Hindlimb muscle (tissue), 1 donor: ENCODE measurements around the gene LARGE1. TPM values are rescaled to one million over a fixed set of nuclear protein-coding genes. Genes with fewer than 3 reads are reported as not detected.
"Not testable (repeated sequence)": the region's sequence is repeated elsewhere in the genome, so short reads cannot be mapped to it uniquely, and the experiment has no call there.

Experiments
- DNase-seq: peaks from one replicate; pipeline ENCODE4 v3.0.0-alpha.2; 2013
- polyA plus RNA-seq: library from polyadenylated mRNA; unstranded; fragments of 120-200 nt; gene quantifications from one replicate; pipeline ENCODE4 v1.2.1, GENCODE V29; 2013; ENCODE audit not compliant: insufficient read length

The LARGE1 gene
- polyA plus RNA-seq, 1 donor, result 8.7 TPM

- no peak for DNase-seq
Observed at GRCh38 chr22:33472462-33473344, 447.6 kb downstream of the LARGE1 start.

GRCh38 chr22:33470456-33470855 lies 449.8 kb downstream of the LARGE1 start:
- DNase-seq, result no peak

- DNase-seq, result peak; percentile 15
Observed at GRCh38 chr22:33467620-33468095, 452.6 kb downstream of the LARGE1 start.

GRCh38 chr22:33467080-33467479 lies 453.2 kb downstream of the LARGE1 start:
- no peak for DNase-seq

GRCh38 chr22:33465554-33465953 lies 454.7 kb downstream of the LARGE1 start:
- no peak for DNase-seq

- DNase-seq, result no peak
Observed at GRCh38 chr22:33464698-33465097, 455.6 kb downstream of the LARGE1 start.

GRCh38 chr22:33461698-33462434 lies 458.4 kb downstream of the LARGE1 start:
- no peak for DNase-seq

- not testable (repeated sequence) for DNase-seq
Observed at GRCh38 chr22:33461245-33461644, 459.0 kb downstream of the LARGE1 start.

- DNase-seq, result no peak
Observed at GRCh38 chr22:33459137-33459536, 461.1 kb downstream of the LARGE1 start.

- DNase-seq, result no peak
Observed at GRCh38 chr22:33456511-33456910, 463.8 kb downstream of the LARGE1 start.

GRCh38 chr22:33455036-33455435 lies 465.2 kb downstream of the LARGE1 start:
- DNase-seq, result no peak

GRCh38 chr22:33451866-33452469 lies 468.3 kb downstream of the LARGE1 start:
- no peak for DNase-seq

GRCh38 chr22:33450756-33451155 lies 469.5 kb downstream of the LARGE1 start:
- DNase-seq, result no peak

- no peak for DNase-seq
Observed at GRCh38 chr22:33447733-33448132, 472.5 kb downstream of the LARGE1 start.

GRCh38 chr22:33443683-33444082 lies 476.6 kb downstream of the LARGE1 start:
- DNase-seq, result no peak

- peak; percentile 28 for DNase-seq
Observed at GRCh38 chr22:33440756-33441155, 479.5 kb downstream of the LARGE1 start.

- DNase-seq, result no peak
Observed at GRCh38 chr22:33438273-33438672, 482.0 kb downstream of the LARGE1 start.

GRCh38 chr22:33431300-33431699 lies 489.0 kb downstream of the LARGE1 start:
- no peak for DNase-seq

GRCh38 chr22:33429281-33429680 lies 491.0 kb downstream of the LARGE1 start:
- DNase-seq, result no peak

- DNase-seq, result no peak
Observed at GRCh38 chr22:33427461-33427860, 492.8 kb downstream of the LARGE1 start.

GRCh38 chr22:33426451-33426850 lies 493.8 kb downstream of the LARGE1 start:
- no peak for DNase-seq

- DNase-seq, result no peak
Observed at GRCh38 chr22:33421859-33422258, 498.4 kb downstream of the LARGE1 start.

- no peak for DNase-seq
Observed at GRCh38 chr22:33418484-33418883, 501.8 kb downstream of the LARGE1 start.
